Lower lobe of right lung (tissue), 2 donors: ENCODE measurements around the gene HSD3B1. TPM values are rescaled to one million over a fixed set of nuclear protein-coding genes. Genes with fewer than 3 reads are reported as not detected.

Experiments
- ATAC-seq, 2 donors: fragments of 200-7000 bp; cut with Tn5 transposase; one replicate each; pipeline ENCODE4 v1.9.1; 2020 to 2022; ENCODE audit warnings: mild to moderate bottlenecking in 2 of 2, moderate library complexity in 2 of 2
- DNase-seq: peaks from one replicate; pipeline ENCODE4 v3.0.0-alpha.2; 2020
- H3K27ac ChIP-seq: fragments of 200-600 bp; one replicate; pipeline ENCODE4 v1.8.0; 2022
- H3K27me3 ChIP-seq: fragments of 200-600 bp; one replicate; pipeline ENCODE4 v1.8.0; 2022; ENCODE audit warnings: low read depth
- H3K36me3 ChIP-seq: fragments of 200-600 bp; one replicate; pipeline ENCODE4 v1.8.0; 2022; ENCODE audit warnings: mild to moderate bottlenecking
- H3K4me1 ChIP-seq: fragments of 200-600 bp; one replicate; pipeline ENCODE4 v1.8.0; 2022
- H3K4me3 ChIP-seq: fragments of 200-600 bp; one replicate; pipeline ENCODE4 v1.8.0; 2022; ENCODE audit warnings: mild to moderate bottlenecking
- H3K9me3 ChIP-seq: fragments of 200-600 bp; one replicate; pipeline ENCODE4 v1.8.0; 2022
- intact Hi-C: fragments of 100-400 bp; cut with DNase I; formaldehyde crosslinking; loops from one replicate; pipeline ENCODE4 v1.11.0; 2022
- total RNA-seq: library from RNA; stranded (reverse); fragmentation: NEBNext Ultra II Directional; extraction: Animal tissue kit (Norgen Biotek cat#: 25700); gene quantifications from one replicate; pipeline ENCODE4 v1.2.1, GENCODE V29; 2021
- TF ChIP-seq, protein P1 (sequence below): fragments of 200-600 bp; IDR thresholded peaks from one replicate; pipeline ENCODE4 v1.8.0; 2022; ENCODE audit warnings: antibody characterized with exemption, mild to moderate bottlenecking
- donor health status: DM: no; HTN: yes; CAD: no; lungs with severe emphysema.

The HSD3B1 gene
- total RNA-seq, 1 donor from 2014 or later: not detected

DNA sequence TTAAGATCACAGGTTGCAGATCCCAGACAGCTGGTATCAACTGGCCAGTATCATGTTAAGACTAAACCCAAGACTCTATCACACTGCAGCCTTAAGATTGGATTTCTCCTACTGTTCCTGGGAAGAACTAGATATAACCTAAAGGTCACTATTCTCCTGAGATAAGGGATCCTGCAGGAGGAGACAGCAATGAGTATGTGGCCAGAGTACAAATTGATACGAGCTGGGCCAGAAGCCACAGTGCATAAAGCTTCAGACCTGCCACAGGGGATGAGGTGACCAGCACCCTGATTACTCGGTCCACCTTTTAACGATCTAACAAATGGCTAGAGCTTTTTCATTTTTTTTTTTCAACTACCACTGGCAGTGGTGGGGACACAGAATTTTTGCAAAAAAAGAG, 31.0 kb downstream of the HSD3B1 start:
- intact Hi-C loops: no loop called here
- TF ChIP-seq, protein P1, sequence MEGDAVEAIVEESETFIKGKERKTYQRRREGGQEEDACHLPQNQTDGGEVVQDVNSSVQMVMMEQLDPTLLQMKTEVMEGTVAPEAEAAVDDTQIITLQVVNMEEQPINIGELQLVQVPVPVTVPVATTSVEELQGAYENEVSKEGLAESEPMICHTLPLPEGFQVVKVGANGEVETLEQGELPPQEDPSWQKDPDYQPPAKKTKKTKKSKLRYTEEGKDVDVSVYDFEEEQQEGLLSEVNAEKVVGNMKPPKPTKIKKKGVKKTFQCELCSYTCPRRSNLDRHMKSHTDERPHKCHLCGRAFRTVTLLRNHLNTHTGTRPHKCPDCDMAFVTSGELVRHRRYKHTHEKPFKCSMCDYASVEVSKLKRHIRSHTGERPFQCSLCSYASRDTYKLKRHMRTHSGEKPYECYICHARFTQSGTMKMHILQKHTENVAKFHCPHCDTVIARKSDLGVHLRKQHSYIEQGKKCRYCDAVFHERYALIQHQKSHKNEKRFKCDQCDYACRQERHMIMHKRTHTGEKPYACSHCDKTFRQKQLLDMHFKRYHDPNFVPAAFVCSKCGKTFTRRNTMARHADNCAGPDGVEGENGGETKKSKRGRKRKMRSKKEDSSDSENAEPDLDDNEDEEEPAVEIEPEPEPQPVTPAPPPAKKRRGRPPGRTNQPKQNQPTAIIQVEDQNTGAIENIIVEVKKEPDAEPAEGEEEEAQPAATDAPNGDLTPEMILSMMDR: no peak
- no peaks in the 10 kb centered on the region for H3K9me3 ChIP-seq
- H3K4me1 ChIP-seq: no peaks in the 10 kb centered on the region
- ATAC-seq (no peak), DNase-seq (no peak)
- no peak overlapping the region for H3K4me3 ChIP-seq
- no peaks in the 10 kb centered on the region for H3K36me3 ChIP-seq
- H3K27ac ChIP-seq: no peak overlapping the region
- H3K27me3 ChIP-seq: no peaks in the 10 kb centered on the region

DNA sequence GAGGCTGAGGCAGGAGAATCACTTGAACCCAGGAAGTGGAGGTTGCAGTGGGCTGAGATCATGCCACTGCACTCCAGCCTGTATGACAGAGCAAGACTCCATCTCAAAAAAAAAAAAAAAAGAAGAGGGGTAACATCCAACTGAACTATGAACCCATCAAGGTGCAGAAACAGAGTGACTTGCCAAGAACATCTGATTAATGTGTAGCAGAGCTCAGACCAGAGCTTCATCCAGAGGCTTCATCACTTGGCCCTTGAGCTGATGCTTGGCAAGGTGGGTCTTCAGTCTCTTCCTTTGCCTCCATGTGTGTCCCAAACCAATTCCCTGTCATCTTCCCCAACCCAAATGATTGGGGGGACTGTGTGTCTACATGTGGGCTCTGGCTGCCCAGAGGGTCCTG, 32.6 kb downstream of the HSD3B1 start:
- no peak overlapping the region for H3K4me3 ChIP-seq
- no peak for ATAC-seq
- H3K36me3 ChIP-seq: no peaks in the 10 kb centered on the region
- TF ChIP-seq, protein P1: no peak
- H3K4me1 ChIP-seq: no peaks in the 10 kb centered on the region
- intact Hi-C loops: no loop called here
- DNase-seq: no peak
- no peaks in the 10 kb centered on the region for H3K9me3 ChIP-seq
- H3K27me3 ChIP-seq: no peaks in the 10 kb centered on the region
- no peak overlapping the region for H3K27ac ChIP-seq

DNA sequence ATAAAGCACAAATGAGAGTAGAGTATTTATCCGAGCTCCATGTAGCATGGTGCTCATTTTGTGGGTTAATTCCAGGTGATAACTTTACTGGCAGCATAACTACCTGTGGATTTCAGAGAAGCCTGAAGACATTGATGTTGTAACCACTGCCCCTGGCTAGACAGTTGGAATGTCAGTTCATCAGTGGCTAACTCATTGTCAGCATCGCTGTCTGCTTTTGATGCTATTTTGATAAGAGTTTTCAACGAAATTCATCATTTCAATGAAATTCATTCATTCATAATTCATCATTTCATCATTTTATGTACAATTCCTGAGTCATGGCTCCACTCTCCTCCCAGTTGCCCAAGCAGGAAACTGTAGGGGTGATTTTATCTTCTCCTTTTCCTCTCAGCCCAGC, 34.4 kb downstream of the HSD3B1 start:
- no peaks in the 10 kb centered on the region for H3K4me1 ChIP-seq
- intact Hi-C loops: no loop called here
- ATAC-seq (no peak), DNase-seq (no peak)
- TF ChIP-seq, protein P1: no peak
- H3K9me3 ChIP-seq: no peaks in the 10 kb centered on the region
- H3K27ac ChIP-seq: no peak overlapping the region
- H3K27me3 ChIP-seq: no peaks in the 10 kb centered on the region
- no peak overlapping the region for H3K4me3 ChIP-seq
- H3K36me3 ChIP-seq: no peaks in the 10 kb centered on the region

DNA sequence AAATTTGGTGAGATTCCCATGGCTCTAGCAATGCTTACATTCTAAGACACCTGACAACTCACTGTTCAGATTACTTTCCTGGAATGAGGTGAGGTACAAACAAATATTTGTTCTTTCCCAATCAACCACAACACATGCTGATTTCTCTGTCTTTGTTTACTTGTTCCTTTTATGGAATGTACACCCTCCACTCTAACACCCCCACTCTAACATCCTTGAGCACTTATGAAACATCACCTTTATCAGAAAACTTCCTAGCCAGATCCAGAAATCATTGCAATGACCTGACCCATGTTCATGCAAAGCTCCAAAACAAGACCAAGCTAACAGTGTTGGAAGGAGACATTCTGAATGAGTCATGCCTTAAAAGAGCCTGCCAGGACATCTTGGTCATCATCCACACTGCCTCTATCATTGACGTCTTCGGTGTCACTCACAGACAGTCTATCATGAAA, 35.5 kb downstream of the HSD3B1 start:
- DNase-seq (no peak), ATAC-seq (peak; percentile 47 to 71)
- Histone ChIP-seq H3K4me3 (no peak overlapping the region), H3K9me3 (no peaks in the 10 kb centered on the region), H3K27me3 (no peaks in the 10 kb centered on the region), H3K36me3 (no peaks in the 10 kb centered on the region), H3K27ac (no peak overlapping the region), H3K4me1 (no peaks in the 10 kb centered on the region)
- TF ChIP-seq, protein P1: no peak
- intact Hi-C loops: no loop called here

DNA sequence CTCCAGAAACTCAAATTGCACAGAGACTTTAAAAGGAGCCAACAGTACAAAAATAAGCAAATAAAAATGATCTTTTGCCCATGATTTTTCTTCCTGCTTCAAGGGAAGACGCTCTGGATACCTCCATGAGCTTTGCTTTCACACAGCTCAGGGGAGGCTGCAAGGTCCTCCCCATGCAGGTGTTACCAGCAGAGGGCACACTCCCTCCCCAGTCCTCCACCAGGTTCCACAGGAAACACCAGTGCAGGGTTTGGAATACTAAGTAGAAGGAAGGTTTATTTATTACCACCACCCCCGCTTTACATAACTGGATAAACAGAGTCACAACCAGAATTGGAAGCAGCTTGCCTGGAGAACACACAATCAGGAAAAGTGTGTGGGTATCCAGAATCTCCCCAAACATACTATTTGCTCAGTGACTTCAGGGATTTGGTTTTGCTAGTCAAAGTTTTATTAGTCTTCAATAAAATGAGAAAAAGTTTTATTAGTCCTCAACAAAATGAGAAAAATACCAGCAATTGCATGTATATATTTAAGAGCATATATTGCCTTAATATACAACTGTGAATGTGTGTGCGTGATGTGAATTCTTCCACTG, 37.3 kb downstream of the HSD3B1 start:
- H3K27ac ChIP-seq: no peak overlapping the region
- no peaks in the 10 kb centered on the region for H3K9me3 ChIP-seq
- no peaks in the 10 kb centered on the region for H3K4me1 ChIP-seq
- no peaks in the 10 kb centered on the region for H3K36me3 ChIP-seq
- no peak overlapping the region for H3K4me3 ChIP-seq
- H3K27me3 ChIP-seq: no peaks in the 10 kb centered on the region
- DNase-seq (no peak), ATAC-seq (no peak)
- TF ChIP-seq, protein P1: peak; percentile 27
- intact Hi-C loops: no loop called here
